Loucy (cell line): Measurements from ENCODE around the gene ZNF609.

Source experiments
- H2AFZ ChIP-seq: fragments of 200-600 bp; sonication (generic); 2 replicates; pipeline ENCODE4 v1.6.0; 2016; ENCODE audit warnings: antibody characterized with exemption, mild to moderate bottlenecking, low read length, moderate library complexity
- H3F3A ChIP-seq: fragments of 200-600 bp; 2 replicates; pipeline ENCODE4 v1.6.0; 2016; ENCODE audit warnings: antibody characterized with exemption, low read depth, mild to moderate bottlenecking
- H3K27me3 ChIP-seq: fragments of 200-600 bp; sonication (generic); 2 replicates; pipeline ENCODE4 v1.6.1; 2014; ENCODE audit warnings: low read length, mild to moderate bottlenecking; ENCODE audit not compliant: insufficient read depth, poor library complexity, severe bottlenecking
- H3K36me3 ChIP-seq: fragments of 200-600 bp; sonication (generic); 2 replicates; pipeline ENCODE4 v1.6.1; 2016; ENCODE audit warnings: low read length; ENCODE audit not compliant: insufficient read depth
- H3K4me1 ChIP-seq: fragments of 200-600 bp; sonication (generic); 2 replicates; pipeline ENCODE4 v1.5.1; 2014; ENCODE audit warnings: low read length, mild to moderate bottlenecking; ENCODE audit not compliant: insufficient read depth, poor library complexity, severe bottlenecking
- H3K4me2 ChIP-seq: fragments of 200-600 bp; sonication (generic); 2 replicates; pipeline ENCODE4 v1.6.0; 2014; ENCODE audit warnings: antibody characterized with exemption, low read length, low read depth, mild to moderate bottlenecking; ENCODE audit not compliant: poor library complexity, severe bottlenecking
- H3K4me3 ChIP-seq: fragments of 200-600 bp; sonication (generic); 2 replicates; pipeline ENCODE4 v1.5.1; 2014; ENCODE audit warnings: low read length, mild to moderate bottlenecking, mixed read lengths; ENCODE audit not compliant: poor library complexity, severe bottlenecking
- H3K79me2 ChIP-seq: fragments of 200-600 bp; sonication (generic); 2 replicates; pipeline ENCODE4 v1.6.1; 2014; ENCODE audit warnings: low read length; ENCODE audit not compliant: insufficient read depth
- H3K9ac ChIP-seq: fragments of 200-600 bp; sonication (generic); 2 replicates; pipeline ENCODE4 v1.6.0; 2014; ENCODE audit warnings: mild to moderate bottlenecking, low read depth, low read length, moderate library complexity; ENCODE audit not compliant: poor library complexity, severe bottlenecking
- H3K9me2 ChIP-seq: fragments of 200-600 bp; sonication (generic); replicated peaks from 2 replicates; pipeline ENCODE4 v1.6.1; 2016; ENCODE audit warnings: low read depth, low read length, mixed read lengths
- H3K9me3 ChIP-seq: fragments of 200-600 bp; sonication (generic); 2 replicates; pipeline ENCODE4 v1.6.1; 2014; ENCODE audit warnings: mild to moderate bottlenecking, antibody characterized with exemption, low read length, low read depth; ENCODE audit not compliant: insufficient read depth
- H4K20me1 ChIP-seq: fragments of 200-600 bp; sonication (generic); 2 replicates; pipeline ENCODE4 v1.6.0; 2014; ENCODE audit warnings: antibody characterized with exemption, low read length, mild to moderate bottlenecking; ENCODE audit not compliant: insufficient read depth, poor library complexity, severe bottlenecking
- EZH2phosphoT487 ChIP-seq: fragments of 200-600 bp; IDR thresholded peaks from 2 replicates; pipeline ENCODE4 v1.6.1; 2018; ENCODE audit warnings: antibody characterized with exemption, mild to moderate bottlenecking, moderate library complexity, borderline replicate concordance
- TF ChIP-seq, protein P1 (sequence below): fragments of 200-600 bp; sonication (generic); conservative IDR thresholded peaks from 2 replicates; pipeline ENCODE4 v1.5.1; 2014; ENCODE audit warnings: mild to moderate bottlenecking, antibody characterized with exemption, low read length

ZNF609 gene

DNA sequence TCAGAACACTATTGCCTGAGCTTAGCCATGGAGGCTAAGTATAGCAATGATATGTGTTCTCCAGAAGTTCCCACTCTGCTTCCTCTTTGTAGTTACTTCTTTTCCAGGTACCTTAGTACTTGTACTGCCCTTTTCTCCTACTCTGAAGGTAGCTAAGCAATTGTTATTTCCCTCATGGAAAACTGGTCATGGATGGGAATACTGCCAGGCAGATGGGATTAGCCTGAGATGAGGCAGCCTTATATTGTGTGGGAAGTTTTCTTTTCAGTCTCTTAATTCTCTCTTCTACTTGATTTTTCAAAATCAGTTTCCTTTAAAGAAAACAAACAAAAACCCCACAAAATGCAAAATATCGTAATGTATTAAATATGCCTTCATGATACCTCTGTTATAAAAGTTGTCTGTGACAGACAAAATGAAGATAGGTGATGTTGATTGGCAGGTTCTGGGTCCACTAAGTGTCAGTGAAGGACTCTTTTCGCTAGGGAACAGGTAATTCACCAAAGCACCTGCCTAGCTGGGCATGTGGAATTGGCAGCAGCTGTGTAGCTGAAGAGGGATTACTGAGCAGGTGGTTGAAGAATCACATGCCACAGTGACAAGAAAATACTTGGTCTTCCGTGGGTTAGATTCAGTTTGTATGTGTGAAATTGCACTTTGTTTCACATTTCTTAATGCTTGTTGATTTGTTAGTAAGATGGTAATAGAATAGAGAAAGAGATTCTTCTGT lies 4.1 kb downstream of the ZNF609 start:
- H3K4me2 ChIP-seq = peak overlapping the region; percentile 83
- H3F3A ChIP-seq = no peaks in the 10 kb centered on the region
- peaks cover 89% of the 10 kb centered on the region for H3K79me2 ChIP-seq

DNA sequence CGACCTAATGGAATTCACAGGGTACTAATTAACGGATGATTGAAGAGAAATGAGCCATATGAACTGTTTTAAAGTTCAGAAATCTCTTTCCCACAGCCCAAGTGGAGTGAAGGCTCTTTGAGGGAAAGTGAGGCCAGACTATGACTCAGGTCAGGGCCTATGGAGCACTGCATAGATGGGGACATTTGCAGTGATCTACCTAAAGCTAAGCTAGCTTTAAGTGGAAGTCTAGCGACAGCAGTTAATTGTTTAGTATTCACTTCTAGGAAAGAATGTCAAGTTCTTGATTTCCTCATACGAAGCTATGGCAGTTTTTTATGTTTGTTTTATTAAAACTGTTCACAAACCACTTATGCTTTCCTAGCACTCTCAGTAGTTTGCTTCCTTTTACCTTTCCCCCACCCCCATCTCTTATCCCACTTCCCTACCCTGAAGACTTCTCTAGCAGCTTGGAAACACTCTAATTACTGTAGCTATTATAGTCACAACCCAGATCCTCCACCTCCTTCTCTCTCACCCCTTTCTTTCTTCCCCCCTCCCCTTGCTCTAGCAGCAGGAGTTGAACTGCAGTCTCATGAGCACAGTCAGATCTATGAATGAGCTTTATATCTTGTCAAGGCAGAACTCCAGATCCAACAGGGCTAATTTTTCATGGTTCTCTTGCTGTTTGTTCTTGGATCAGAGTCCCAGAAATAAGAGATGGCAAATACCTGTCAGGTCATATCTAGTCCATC lies 6.2 kb downstream of the ZNF609 start:
- Histone ChIP-seq H3K4me1 (peaks cover 47% of the 10 kb centered on the region), H3K4me3 (peak overlapping the region; percentile 15), H3K36me3 (peaks cover 5% of the 10 kb centered on the region; the same call in 1 of the 2 replicates), H3K9ac (no peak overlapping the region), H3F3A (no peaks in the 10 kb centered on the region), H3K79me2 (peaks cover 97% of the 10 kb centered on the region), H3K4me2 (peak overlapping the region; percentile 62), H4K20me1 (peaks cover 68% of the 10 kb centered on the region), H3K9me3 (no peaks in the 10 kb centered on the region), H2AFZ (no peak overlapping the region), H3K27me3 (no peaks in the 10 kb centered on the region), H3K9me2 (no peaks in the 10 kb centered on the region)
- TF ChIP-seq, protein P1, sequence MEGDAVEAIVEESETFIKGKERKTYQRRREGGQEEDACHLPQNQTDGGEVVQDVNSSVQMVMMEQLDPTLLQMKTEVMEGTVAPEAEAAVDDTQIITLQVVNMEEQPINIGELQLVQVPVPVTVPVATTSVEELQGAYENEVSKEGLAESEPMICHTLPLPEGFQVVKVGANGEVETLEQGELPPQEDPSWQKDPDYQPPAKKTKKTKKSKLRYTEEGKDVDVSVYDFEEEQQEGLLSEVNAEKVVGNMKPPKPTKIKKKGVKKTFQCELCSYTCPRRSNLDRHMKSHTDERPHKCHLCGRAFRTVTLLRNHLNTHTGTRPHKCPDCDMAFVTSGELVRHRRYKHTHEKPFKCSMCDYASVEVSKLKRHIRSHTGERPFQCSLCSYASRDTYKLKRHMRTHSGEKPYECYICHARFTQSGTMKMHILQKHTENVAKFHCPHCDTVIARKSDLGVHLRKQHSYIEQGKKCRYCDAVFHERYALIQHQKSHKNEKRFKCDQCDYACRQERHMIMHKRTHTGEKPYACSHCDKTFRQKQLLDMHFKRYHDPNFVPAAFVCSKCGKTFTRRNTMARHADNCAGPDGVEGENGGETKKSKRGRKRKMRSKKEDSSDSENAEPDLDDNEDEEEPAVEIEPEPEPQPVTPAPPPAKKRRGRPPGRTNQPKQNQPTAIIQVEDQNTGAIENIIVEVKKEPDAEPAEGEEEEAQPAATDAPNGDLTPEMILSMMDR = no peak
- TF ChIP-seq EZH2phosphoT487 = no peak

More for the DNA sequence above, 4.1 kb downstream of the ZNF609 start:
- no peaks in the 10 kb centered on the region for H3K36me3 ChIP-seq
- no peak for TF ChIP-seq EZH2phosphoT487
- TF ChIP-seq, protein P1 = no peak
- H3K9ac ChIP-seq = peak overlapping the region; percentile 35
- H3K4me3 ChIP-seq = peak overlapping the region; percentile 78
- peaks cover 62% of the 10 kb centered on the region for H4K20me1 ChIP-seq
- H3K9me2 ChIP-seq = no peaks in the 10 kb centered on the region
- H2AFZ ChIP-seq = no peak overlapping the region
- no peaks in the 10 kb centered on the region for H3K27me3 ChIP-seq
- no peaks in the 10 kb centered on the region for H3K9me3 ChIP-seq
- peaks cover 56% of the 10 kb centered on the region for H3K4me1 ChIP-seq

DNA sequence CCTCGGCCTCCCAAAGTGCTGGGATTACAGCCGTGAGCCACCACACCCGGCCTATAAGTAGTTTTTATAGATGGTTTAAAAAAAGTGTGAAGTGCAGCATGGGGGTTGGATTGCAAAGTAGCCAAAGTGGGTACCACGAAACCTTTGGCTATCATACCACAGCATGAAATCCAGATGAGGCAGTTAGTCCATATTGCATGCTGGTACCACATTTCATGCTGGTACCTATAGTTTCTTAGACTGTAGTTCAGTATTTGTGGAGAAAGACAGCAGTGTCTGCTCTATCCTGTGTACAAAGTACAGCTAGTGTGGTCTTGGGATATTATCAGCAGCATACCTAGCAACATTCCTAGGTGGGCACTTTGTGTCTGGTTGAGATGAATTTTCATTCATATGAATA lies 11.8 kb downstream of the ZNF609 start:
- Histone ChIP-seq H3K79me2 (peaks cover 84% of the 10 kb centered on the region), H3K9ac (no peak overlapping the region), H4K20me1 (peaks cover 34% of the 10 kb centered on the region), H2AFZ (no peak overlapping the region), H3K4me3 (no peak overlapping the region), H3F3A (no peaks in the 10 kb centered on the region), H3K4me2 (no peak overlapping the region), H3K9me3 (no peaks in the 10 kb centered on the region), H3K36me3 (peaks cover 5% of the 10 kb centered on the region; the same call in 1 of the 2 replicates), H3K27me3 (no peaks in the 10 kb centered on the region), H3K4me1 (peaks cover 5% of the 10 kb centered on the region), H3K9me2 (no peaks in the 10 kb centered on the region)
- TF ChIP-seq, protein P1 = no peak
- TF ChIP-seq EZH2phosphoT487 = no peak
